HG03095 (cell line): Measurements from ENCODE around the gene EEF1AKMT4.

Experiments
- ATAC-seq: cut with Tn5 transposase; IDR thresholded peaks from one replicate; pipeline ENCODE4 v1.9.1; 2021; ENCODE audit warnings: moderate library complexity; ENCODE audit not compliant: unreplicated experiment

EEF1AKMT4 gene

GRCh38 chr3:184249412-184250166 is at the start of gene EEF1AKMT4:
Gene EEF1AKMT4, plus strand, starts transcription at chr3:184249672. Its CDS starts 23 bp downstream, at chr3:184249695.
- peak; percentile 89 for ATAC-seq

- no peak for ATAC-seq
Observed at GRCh38 chr3:184200825-184201224, 48.6 kb upstream of the EEF1AKMT4 start.

- ATAC-seq: no peak
Observed at GRCh38 chr3:184203526-184203925, 45.9 kb upstream of the EEF1AKMT4 start.

- no peak for ATAC-seq
Observed at GRCh38 chr3:184209146-184209923, 40.1 kb upstream of the EEF1AKMT4 start.

GRCh38 chr3:184211297-184211696 is 38.2 kb upstream of the EEF1AKMT4 start:
- ATAC-seq: no peak

- no peak for ATAC-seq
Observed at GRCh38 chr3:184211718-184212117, 37.8 kb upstream of the EEF1AKMT4 start.

GRCh38 chr3:184218814-184219213 is 30.7 kb upstream of the EEF1AKMT4 start:
- no peak for ATAC-seq

- no peak for ATAC-seq
Observed at GRCh38 chr3:184222521-184222920, 27.0 kb upstream of the EEF1AKMT4 start.

GRCh38 chr3:184223946-184224345 is 25.5 kb upstream of the EEF1AKMT4 start:
- ATAC-seq: no peak

- no peak for ATAC-seq
Observed at GRCh38 chr3:184227481-184227935, 22.0 kb upstream of the EEF1AKMT4 start.

- ATAC-seq: no peak
Observed at GRCh38 chr3:184228376-184229137, 20.9 kb upstream of the EEF1AKMT4 start.

- ATAC-seq: peak; percentile 78
Observed at GRCh38 chr3:184229394-184230080, 19.9 kb upstream of the EEF1AKMT4 start, which contains the start of gene VWA5B2. Gene VWA5B2, plus strand, starts transcription at chr3:184229585. Its CDS starts 944 bp downstream, at chr3:184230529.

GRCh38 chr3:184230081-184230602 is 19.3 kb upstream of the EEF1AKMT4 start:
- no peak for ATAC-seq

- no peak for ATAC-seq
Observed at GRCh38 chr3:184230603-184231528, 18.6 kb upstream of the EEF1AKMT4 start.

GRCh38 chr3:184231671-184232070 is 17.8 kb upstream of the EEF1AKMT4 start:
- no peak for ATAC-seq

- no peak for ATAC-seq
Observed at GRCh38 chr3:184233127-184233843, 16.2 kb upstream of the EEF1AKMT4 start.

- no peak for ATAC-seq
Observed at GRCh38 chr3:184234224-184234623, 15.2 kb upstream of the EEF1AKMT4 start.

- no peak for ATAC-seq
Observed at GRCh38 chr3:184234671-184235380, 14.6 kb upstream of the EEF1AKMT4 start.
